GM10248 (cell line): Measurements from ENCODE around the gene ULK4.
"Not testable (repeated sequence)": the region's sequence is repeated elsewhere in the genome, so short reads cannot be mapped to it uniquely, and the experiment has no call there.

Source experiments
- CTCF ChIA-PET: fragments of 300-600 bp; sonication (Branson Sonifier 250); formaldehyde crosslinking; extraction: SDS; loops from one replicate; lab custom pipeline; 2021; ENCODE audit warnings: antibody characterized with exemption; lab: Yijun Ruan, JAX
- POLR2A ChIA-PET: fragments of 350-650 bp; sonication (Branson Sonifier 250); formaldehyde crosslinking; extraction: SDS; loops from one replicate; lab custom pipeline; 2020; ENCODE audit warnings: antibody characterized with exemption; lab: Yijun Ruan, JAX
- DNase-seq: peaks from one replicate; pipeline ENCODE4 v3.0.0; 2012; ENCODE audit errors: extremely low spot score
- TF ChIP-seq, protein P1 (sequence below): IDR thresholded peaks from 2 replicates; pipeline ENCODE4 v1.5.1; 2012; ENCODE audit warnings: mild to moderate bottlenecking, low read depth; ENCODE audit errors: extremely low read depth, missing control alignments, control extremely low read depth

ULK4 gene

DNA sequence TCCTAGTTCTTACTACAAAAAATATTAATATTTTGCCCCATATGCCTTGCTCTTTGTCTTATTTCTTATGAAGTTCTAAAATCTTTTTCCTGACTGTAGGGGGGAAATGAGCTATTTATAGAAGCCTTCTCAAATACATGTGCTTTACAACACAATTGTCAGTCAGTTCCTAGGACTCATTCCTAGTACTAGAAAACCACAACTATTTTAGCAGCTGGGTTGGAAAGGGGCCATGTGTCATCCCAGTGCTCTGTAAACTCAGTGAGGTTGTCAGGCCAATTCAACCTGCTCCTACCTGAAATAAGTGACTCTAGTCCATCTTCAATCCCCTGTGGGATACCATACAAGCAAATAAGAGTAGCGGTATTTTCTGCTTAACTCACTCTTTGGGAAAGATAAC, 153.8 kb downstream of the ULK4 start:
- DNase-seq: no peak
- ChIA-PET CTCF (interaction anchor here (1.3 to 1.5 kb wide), 2 partner anchors 11 kb away, joined by 5 to 7 read pairs; no protein-coding TSS in a partner anchor), POLR2A (no interaction called here)
- TF ChIP-seq, protein P1, sequence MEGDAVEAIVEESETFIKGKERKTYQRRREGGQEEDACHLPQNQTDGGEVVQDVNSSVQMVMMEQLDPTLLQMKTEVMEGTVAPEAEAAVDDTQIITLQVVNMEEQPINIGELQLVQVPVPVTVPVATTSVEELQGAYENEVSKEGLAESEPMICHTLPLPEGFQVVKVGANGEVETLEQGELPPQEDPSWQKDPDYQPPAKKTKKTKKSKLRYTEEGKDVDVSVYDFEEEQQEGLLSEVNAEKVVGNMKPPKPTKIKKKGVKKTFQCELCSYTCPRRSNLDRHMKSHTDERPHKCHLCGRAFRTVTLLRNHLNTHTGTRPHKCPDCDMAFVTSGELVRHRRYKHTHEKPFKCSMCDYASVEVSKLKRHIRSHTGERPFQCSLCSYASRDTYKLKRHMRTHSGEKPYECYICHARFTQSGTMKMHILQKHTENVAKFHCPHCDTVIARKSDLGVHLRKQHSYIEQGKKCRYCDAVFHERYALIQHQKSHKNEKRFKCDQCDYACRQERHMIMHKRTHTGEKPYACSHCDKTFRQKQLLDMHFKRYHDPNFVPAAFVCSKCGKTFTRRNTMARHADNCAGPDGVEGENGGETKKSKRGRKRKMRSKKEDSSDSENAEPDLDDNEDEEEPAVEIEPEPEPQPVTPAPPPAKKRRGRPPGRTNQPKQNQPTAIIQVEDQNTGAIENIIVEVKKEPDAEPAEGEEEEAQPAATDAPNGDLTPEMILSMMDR: no peak

DNA sequence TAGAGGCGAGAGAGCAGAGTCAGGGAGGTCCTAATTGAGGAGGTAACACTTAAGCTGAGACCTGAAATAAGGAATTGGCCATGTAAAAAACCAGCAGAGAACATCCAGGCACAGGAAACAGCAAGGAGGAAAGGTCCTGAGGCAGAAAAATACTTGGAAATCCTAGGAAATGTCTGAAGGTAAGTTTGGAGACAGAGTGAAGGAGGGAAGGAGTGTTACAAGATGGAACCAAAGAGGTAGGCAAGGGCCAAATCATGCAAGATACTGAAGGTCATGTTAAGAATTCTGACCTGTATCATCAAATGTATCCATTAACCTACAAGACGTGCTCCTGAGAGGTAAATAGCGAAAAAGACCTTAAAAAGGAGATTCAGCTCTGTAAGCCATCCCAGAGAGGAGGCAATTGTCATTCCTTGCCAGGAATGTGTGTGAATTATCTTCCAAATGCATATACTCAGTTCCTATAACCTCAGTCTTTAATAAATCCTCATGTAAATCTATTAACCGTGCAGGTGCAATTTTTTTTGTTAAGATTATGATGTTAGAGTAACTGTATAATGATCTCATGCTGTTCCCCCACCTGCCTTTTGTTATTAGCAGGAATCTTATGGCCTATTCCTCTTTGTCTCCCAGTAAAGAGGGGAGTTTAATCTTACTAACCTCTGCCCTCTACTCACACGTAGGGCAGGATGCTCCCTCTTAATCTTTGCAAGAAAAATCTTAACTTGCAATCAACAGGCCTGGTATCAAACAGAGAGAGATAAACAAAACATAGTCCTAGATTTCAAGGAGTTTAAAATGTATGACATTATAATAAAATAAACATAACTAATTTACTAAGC, 166.9 kb downstream of the ULK4 start:
- TF ChIP-seq, protein P1: no peak
- POLR2A ChIA-PET: no interaction called here
- no peak for DNase-seq
- CTCF ChIA-PET: interaction anchor here (1.1 to 1.9 kb wide), 2 partner anchors 12 to 24 kb away, joined by 4 to 5 read pairs; no protein-coding TSS in a partner anchor

DNA sequence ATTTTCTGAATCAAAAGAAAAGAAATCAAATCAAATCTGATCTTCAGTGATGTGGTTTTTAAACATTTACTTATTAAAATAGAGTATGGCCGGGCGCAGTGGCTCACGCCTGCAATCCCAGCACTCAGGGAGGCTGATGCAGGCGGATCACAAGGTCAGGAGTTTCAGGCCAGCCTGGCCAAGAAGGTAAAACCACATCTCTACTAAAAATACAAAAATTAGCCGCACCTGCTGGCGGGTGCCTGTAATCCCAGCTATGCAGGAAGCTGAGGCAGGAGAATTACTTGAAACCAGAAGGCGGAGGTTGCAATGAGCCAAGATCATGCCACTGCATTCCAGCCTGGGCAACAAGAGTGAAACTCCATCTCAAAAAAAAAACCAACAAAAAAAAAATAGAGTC, 169.1 kb downstream of the ULK4 start:
- ChIA-PET POLR2A (no interaction called here), CTCF (interaction anchor here (1.9 kb wide), 1 partner anchor 26 kb away, joined by 5 read pairs; no protein-coding TSS in a partner anchor)
- DNase-seq: no peak
- TF ChIP-seq, protein P1: no peak

DNA sequence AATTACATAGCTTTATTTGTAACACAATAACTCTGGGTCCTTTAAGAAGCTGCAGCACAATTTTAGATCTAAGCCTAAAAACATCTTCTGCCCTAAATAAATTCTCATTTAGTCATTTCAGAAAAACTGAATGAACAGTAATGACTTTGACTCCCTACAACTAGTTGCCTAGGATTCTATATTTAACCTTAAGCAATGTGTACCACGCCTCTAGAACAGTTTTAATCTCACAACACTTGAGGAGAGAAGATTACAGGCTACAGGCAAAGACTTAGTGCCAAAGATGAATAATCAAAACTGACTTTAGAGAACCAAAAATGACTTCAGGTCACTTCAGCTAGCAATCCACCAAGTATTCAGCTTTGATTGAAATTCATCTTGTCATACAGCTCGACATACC, 192.8 kb downstream of the ULK4 start:
- no peak for DNase-seq
- ChIA-PET CTCF (interaction anchor here (0.8 kb wide), 1 partner anchor 27 kb away, joined by 3 read pairs; no protein-coding TSS in a partner anchor), POLR2A (no interaction called here)
- TF ChIP-seq, protein P1: no peak

DNA sequence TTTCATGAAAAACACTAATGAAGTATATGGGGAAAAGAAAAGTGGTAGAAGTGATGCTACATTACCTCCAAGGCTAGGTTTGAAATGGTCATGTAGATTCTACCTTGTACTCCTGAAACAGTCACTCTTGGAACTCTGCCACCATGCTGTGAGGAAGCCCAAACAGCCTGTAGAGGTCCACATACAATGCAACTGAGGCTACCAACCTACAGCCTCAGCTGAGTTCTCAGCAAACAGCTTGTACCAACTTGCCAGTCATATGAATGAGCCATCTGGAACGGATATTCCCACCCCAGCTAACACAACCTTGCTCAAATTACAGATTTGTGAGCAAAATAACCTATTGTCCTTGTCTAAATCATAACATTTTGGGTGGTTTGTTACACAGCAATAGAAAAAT, 193.5 kb downstream of the ULK4 start:
- TF ChIP-seq, protein P1: no peak
- DNase-seq: no peak
- ChIA-PET CTCF (no interaction called here), POLR2A (no interaction called here)

DNA sequence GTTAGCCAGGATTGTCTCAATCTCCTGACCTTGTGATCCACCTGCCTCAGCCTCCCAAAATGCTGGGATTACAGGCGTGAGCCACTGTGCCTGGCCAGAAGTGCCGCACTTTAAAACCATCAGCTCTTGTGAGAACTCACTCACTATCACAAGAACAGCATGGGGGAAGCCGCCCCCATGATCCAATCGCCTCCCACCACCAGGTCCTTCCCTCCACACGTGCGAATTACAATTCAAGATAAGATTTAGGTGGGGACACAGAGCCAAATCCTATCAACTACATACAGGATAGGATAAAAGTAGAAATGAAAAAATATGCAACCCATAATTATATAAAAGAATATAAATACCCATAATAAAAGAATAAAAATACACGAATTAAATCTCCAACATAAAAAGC, 199.0 kb downstream of the ULK4 start:
- DNase-seq, POLR2A ChIA-PET: not testable (repeated sequence)
- CTCF ChIA-PET: interaction anchor here (1.4 kb wide), 1 partner anchor 337 kb away, joined by 3 read pairs; no protein-coding TSS in a partner anchor

DNA sequence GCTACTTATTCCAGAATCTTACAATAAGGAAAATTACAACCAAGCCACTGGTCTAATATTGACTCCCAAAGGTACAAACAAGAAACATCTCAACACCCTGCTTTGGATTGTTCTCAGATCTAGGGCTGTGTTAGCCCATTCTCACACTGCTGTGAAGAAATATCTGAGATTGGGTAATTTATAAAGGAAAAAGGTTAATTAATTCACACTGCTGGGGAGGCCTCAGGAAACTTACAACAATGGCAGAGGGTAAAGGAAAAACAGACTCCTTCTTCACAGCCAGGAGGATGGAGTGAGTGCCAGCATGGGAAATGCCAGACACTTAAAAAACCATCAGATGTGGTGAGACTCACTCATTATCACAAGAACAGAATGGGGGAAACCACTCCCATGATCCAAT, 208.3 kb downstream of the ULK4 start:
- no peak for DNase-seq
- CTCF ChIA-PET: no interaction called here
- POLR2A ChIA-PET: no interaction called here
- TF ChIP-seq, protein P1: no peak
